GM19455 (cell line): Measurements from ENCODE around the gene NUP210.

ENCODE experiments used
- ATAC-seq: cut with Tn5 transposase; IDR thresholded peaks from one replicate; pipeline ENCODE4 v1.9.1; 2021; ENCODE audit not compliant: unreplicated experiment

The NUP210 gene

GRCh38 chr3:13353506-13353905 lies 66.6 kb downstream of the NUP210 start:
- no peak for ATAC-seq

GRCh38 chr3:13352621-13353131 lies 67.4 kb downstream of the NUP210 start:
- no peak for ATAC-seq

GRCh38 chr3:13349823-13350222 lies 70.3 kb downstream of the NUP210 start:
- no peak for ATAC-seq

GRCh38 chr3:13348661-13349396 lies 71.3 kb downstream of the NUP210 start:
- no peak for ATAC-seq

GRCh38 chr3:13348100-13348499 lies 72.0 kb downstream of the NUP210 start:
- no peak for ATAC-seq

- ATAC-seq: no peak
Measured at GRCh38 chr3:13347390-13347950, 72.7 kb downstream of the NUP210 start.

- ATAC-seq: no peak
Measured at GRCh38 chr3:13346481-13347389, 73.4 kb downstream of the NUP210 start.

GRCh38 chr3:13345772-13346171 lies 74.3 kb downstream of the NUP210 start:
- ATAC-seq: no peak

- no peak for ATAC-seq
Measured at GRCh38 chr3:13345284-13345683, 74.8 kb downstream of the NUP210 start.

GRCh38 chr3:13344663-13345062 lies 75.5 kb downstream of the NUP210 start:
- no peak for ATAC-seq

- ATAC-seq: no peak
Measured at GRCh38 chr3:13343601-13344000, 76.5 kb downstream of the NUP210 start.

GRCh38 chr3:13341229-13341905 lies 78.8 kb downstream of the NUP210 start:
- no peak for ATAC-seq

- ATAC-seq: no peak
Measured at GRCh38 chr3:13339833-13340232, 80.3 kb downstream of the NUP210 start.

GRCh38 chr3:13338996-13339395 lies 81.1 kb downstream of the NUP210 start:
- no peak for ATAC-seq

GRCh38 chr3:13338231-13338630 lies 81.9 kb downstream of the NUP210 start:
- no peak for ATAC-seq

GRCh38 chr3:13336592-13336991 lies 83.5 kb downstream of the NUP210 start:
- no peak for ATAC-seq

- no peak for ATAC-seq
Measured at GRCh38 chr3:13335503-13335902, 84.6 kb downstream of the NUP210 start.

GRCh38 chr3:13335059-13335458 lies 85.1 kb downstream of the NUP210 start:
- no peak for ATAC-seq

GRCh38 chr3:13333236-13333897 lies 86.8 kb downstream of the NUP210 start:
- no peak for ATAC-seq

GRCh38 chr3:13332740-13333139 lies 87.4 kb downstream of the NUP210 start:
- ATAC-seq: no peak
